ENCODE data around the gene AKNA.

DNA sequence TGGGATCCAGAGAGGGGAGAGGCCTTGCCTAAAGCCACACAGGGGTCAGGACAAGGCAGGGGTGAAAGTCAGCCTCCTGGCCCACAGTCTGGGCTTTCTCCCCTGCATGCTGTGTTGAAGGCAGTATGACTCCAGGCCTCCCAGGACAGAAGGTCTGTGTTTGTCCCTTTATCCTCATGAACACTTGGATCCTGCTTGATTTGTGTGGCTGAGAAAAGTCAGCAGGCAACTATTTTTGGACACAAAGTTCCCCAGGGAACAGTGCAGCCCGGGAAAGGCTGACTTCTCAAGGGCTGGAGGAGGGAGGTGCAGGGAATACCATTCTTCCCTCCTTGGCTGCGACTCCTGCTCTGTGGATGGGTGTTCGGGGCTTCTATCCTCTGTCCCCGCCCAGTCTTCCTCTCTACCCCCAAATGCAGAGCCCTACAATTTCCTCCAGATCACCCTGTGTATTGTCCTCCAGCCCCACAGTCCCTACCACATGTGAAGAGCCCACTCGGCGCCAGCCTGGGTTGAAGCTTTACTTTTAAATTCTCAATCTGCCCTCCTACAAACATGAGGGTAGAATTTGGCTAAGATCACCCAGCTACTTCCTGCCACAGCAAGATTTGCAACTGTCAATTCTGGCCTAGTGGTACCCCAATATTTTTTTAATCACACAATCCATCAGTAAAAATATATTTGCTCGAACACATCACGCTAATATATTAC, 4.1 kb downstream of the AKNA start:
- no peak for TF ChIP-seq CTCF (conservative IDR thresholded peaks at IDR 0.05; ENCODE audit: low read length)
- no peak for TF ChIP-seq EZH2phosphoT487 (IDR thresholded peaks at IDR 0.05; ENCODE audit: borderline replicate concordance, low read depth, low read length)
